Psoas muscle (tissue), 8 donors: Measurements from ENCODE around the gene PRRT2. TPM values are rescaled to one million over a fixed set of nuclear protein-coding genes. Genes with fewer than 3 reads are reported as not detected.
"Not testable (repeated sequence)": the region's sequence is repeated elsewhere in the genome, so short reads cannot be mapped to it uniquely, and the experiment has no call there.

Source experiments
- ATAC-seq, 4 donors: fragments of 200-7000 bp; cut with Tn5 transposase; one replicate each; pipeline ENCODE4 v1.9.1; 2020; ENCODE audit warnings: moderate library complexity in 3 of 4, mild to moderate bottlenecking in 2 of 4
- DNase-seq, 2 donors: peaks; one replicate each; pipeline ENCODE4 v3.0.0-alpha.2; 2020
- H3K27ac ChIP-seq: fragments of 200-600 bp; one replicate; pipeline ENCODE4 v1.8.0; 2022
- H3K27me3 ChIP-seq, 3 donors: fragments of 200-600 bp in 1 of 3; one replicate each; pipeline versions ENCODE4 v1.6.1 to v1.8.0; 2013 to 2022; ENCODE audit warnings: low read length in 2 of 3, mild to moderate bottlenecking in 2 of 3, moderate library complexity in 1 of 3; ENCODE audit not compliant: insufficient read depth in 3 of 3
- H3K36me3 ChIP-seq, 2 donors: fragments of 200-600 bp in 1 of 2; one replicate each; pipeline versions ENCODE4 v1.6.1 to v1.8.0; 2013 to 2022; ENCODE audit warnings: low read depth in 1 of 2, mild to moderate bottlenecking in 1 of 2, moderate library complexity in 1 of 2; ENCODE audit not compliant: insufficient read depth in 1 of 2
- H3K4me1 ChIP-seq: fragments of 200-600 bp; one replicate; pipeline ENCODE4 v1.8.0; 2022
- H3K4me3 ChIP-seq: fragments of 200-600 bp; one replicate; pipeline ENCODE4 v1.8.0; 2022; ENCODE audit warnings: mild to moderate bottlenecking
- H3K9me3 ChIP-seq: fragments of 200-600 bp; one replicate; pipeline ENCODE4 v1.8.0; 2022
- CTCF ChIP-seq: fragments of 200-600 bp; IDR thresholded peaks from one replicate; pipeline ENCODE4 v1.8.0; 2022; ENCODE audit warnings: antibody characterized with exemption
- WGBS, 3 donors: extraction: QIAGEN DNeasy Blood & Tissue Kit; methylation state at CpG; one replicate each; pipeline versions ENCODE4 v1.1.6 to v1.1.7; 2013; 5-methylcytosine and 5-hydroxymethylcytosine counted together
- intact Hi-C, 2 donors: fragments of 100-400 bp; cut with DNase I; formaldehyde crosslinking; loops; one replicate each; pipeline versions ENCODE4 v1.11.0 to v1.14.2; 2022
- polyA plus RNA-seq, 3 donors: library from polyadenylated mRNA; stranded (reverse); fragments of 200-250 nt; gene quantifications; one replicate each; pipeline ENCODE4 v1.2.3, GENCODE V29; 2013
- total RNA-seq, 4 donors: library from RNA; stranded (reverse); fragmentation: NEBNext Ultra II Directional in 2 of 4; extraction: Animal tissue kit (Norgen Biotek cat#: 25700) in 2 of 4; gene quantifications; one replicate each; pipeline versions ENCODE4 v1.2.1 to v1.2.4, GENCODE V29; 2021 to 2023
- donor health status: healthy with polysubstance abuse.
- donor health status: DM: no; HTN: no; CAD: no; lungs with moderate emphysema.
- donor health status: Bipolar disorder and iron deficiency.
- donor health status: healthy.
- donor health status: DM: yes; HTN: yes; CAD: no.
- donor health status: DM: no; HTN: no; CAD: no.
- donor health status: DM: no; HTN: no; CAD: no.
- donor health status: DM: yes; HTN: yes; CAD: no.

The PRRT2 gene
- total and polyA plus RNA-seq, 7 donors: 0.17 to 1.8 (median 0.44) TPM

GRCh38 chr16:29775742-29776408, 36.1 kb upstream of the PRRT2 start:
- Histone ChIP-seq H3K27me3 (no peaks in the 10 kb centered on the region), H3K36me3 (no peaks in the 10 kb centered on the region), H3K9me3 (no peaks in the 10 kb centered on the region), H3K27ac (no peak overlapping the region), H3K4me1 (no peaks in the 10 kb centered on the region), H3K4me3 (no peak overlapping the region)
- WGBS, 3 donors: 69 to 70% (median 70%) methylated on average over 4 of the region's 4 CpGs
- intact Hi-C loops: no loop called here
- ATAC-seq: no peak
- no peak for TF ChIP-seq CTCF
- DNase-seq: no peak

- no peaks in the 10 kb centered on the region for H3K9me3 ChIP-seq
- H3K27me3 ChIP-seq: no peaks in the 10 kb centered on the region
- ATAC-seq: no peak
- intact Hi-C loops: no loop called here
- H3K36me3 ChIP-seq: no peaks in the 10 kb centered on the region
- no peak for TF ChIP-seq CTCF
- H3K4me3 ChIP-seq: no peak within 1 kb of the TSS
- H3K27ac ChIP-seq: no peak within 1 kb of the TSS
- 57 to 74% (median 60%) methylated on average over 10 of the region's 10 CpGs for WGBS, 3 donors
- DNase-seq: no peak
- H3K4me1 ChIP-seq: no peaks in the 10 kb centered on the region
These were observed 34.2 kb upstream of the PRRT2 start, which contains the start of gene ZG16 for GRCh38 chr16:29777576-29778350. TSS of gene ZG16 (plus strand) at chr16:29778256. CDS start at chr16:29779267, 1,011 bp downstream.

GRCh38 chr16:29779474-29779873, 32.5 kb upstream of the PRRT2 start:
- ATAC-seq: no peak
- no peaks in the 10 kb centered on the region for H3K4me1 ChIP-seq
- no peak overlapping the region for H3K27ac ChIP-seq
- TF ChIP-seq CTCF: no peak
- H3K27me3 ChIP-seq: no peaks in the 10 kb centered on the region
- 30 to 48% (median 31%) methylated on average over 10 of the region's 10 CpGs for WGBS, 3 donors
- intact Hi-C loops: no loop called here
- no peak for DNase-seq
- H3K36me3 ChIP-seq: no peaks in the 10 kb centered on the region
- H3K9me3 ChIP-seq: no peaks in the 10 kb centered on the region
- no peak overlapping the region for H3K4me3 ChIP-seq

GRCh38 chr16:29783094-29783953, 28.7 kb upstream of the PRRT2 start:
- not testable (repeated sequence) for H3K4me3 ChIP-seq, H3K27ac ChIP-seq, DNase-seq, H3K27me3 ChIP-seq, H3K4me1 ChIP-seq, H3K36me3 ChIP-seq, ATAC-seq, H3K9me3 ChIP-seq
- 76 to 85% (median 80%) methylated on average over 13 of the region's 13 CpGs for WGBS, 3 donors
- intact Hi-C loops: loop anchor here in 1 of 2 donors (5.0 to 10.0 kb wide), 2 partner anchors 36 to 79 kb away; partner anchors contain the start of gene C16orf54
